HepG2 (cell line): Measurements from ENCODE around the gene NDUFA13. TPM values are rescaled to one million over a fixed set of nuclear protein-coding genes. Genes with fewer than 3 reads are reported as not detected.

ENCODE experiments used
- ATAC-seq: fragments of 200-7000 bp; cut with Tn5 transposase; 3 replicates; pipeline ENCODE4 v1.9.1; 2020; ENCODE audit warnings: mild to moderate bottlenecking, moderate library complexity
- BruUV-seq: library from RNA; stranded (reverse); fragments of 400-500 nt; replicated peaks from 2 replicates; lab custom pipeline; 2021; lab: Mats Ljungman, UMichigan
- CTCF ChIA-PET: fragments of 300-600 bp; formaldehyde crosslinking; extraction: SDS; loops from one replicate; lab custom pipeline; 2021; ENCODE audit warnings: low total read pairs, inconsistent platforms, low intra/inter-chr PET ratio; lab: Yijun Ruan, JAX
- POLR2A ChIA-PET: fragments of 350-600 bp; sonication (Branson Sonifier 250); formaldehyde crosslinking; loops from one replicate; lab custom pipeline; 2020; ENCODE audit warnings: antibody characterized with exemption, inconsistent platforms; lab: Yijun Ruan, JAX
- DNase-seq: peaks from one replicate; pipeline ENCODE4 v3.0.0-alpha.2; 2015; ENCODE audit warnings: low spot score
- FAIRE-seq: peaks from 3 replicates; lab custom pipeline; 2011; peaks lifted over from hg19 to GRCh38; lab: Jason Lieb, UNC
- H2AFZ ChIP-seq: one replicate; pipeline ENCODE4 v1.6.1; 2011; ENCODE audit warnings: low read length, inconsistent platforms
- H3K27ac ChIP-seq: fragments of 300-600 bp; 3 replicates; pipeline ENCODE4 v1.8.0; 2011; ENCODE audit warnings: mixed run types, mild to moderate bottlenecking, mixed read lengths, low read length, inconsistent platforms; ENCODE audit not compliant: insufficient read depth; ENCODE audit errors: extremely low read length
- H3K27me3 ChIP-seq, 2 experiments: fragments of 200-600 bp in 1 of 2; 2 replicates in 1 of 2; 3 replicates in 1 of 2; pipeline versions ENCODE4 v1.6.0 to v1.8.0; 2011; ENCODE audit warnings: low read length in 2 of 2, mild to moderate bottlenecking in 2 of 2, moderate library complexity in 2 of 2, inconsistent platforms in 1 of 2; ENCODE audit not compliant: insufficient read depth in 2 of 2, control insufficient read depth in 1 of 2
- H3K36me3 ChIP-seq, 2 experiments: fragments of 200-600 bp in 1 of 2; replicated peaks in 1 of 2; 2 replicates in 1 of 2; 3 replicates in 1 of 2; pipeline versions ENCODE4 v1.5.1 to v1.8.0; 2011; ENCODE audit warnings: low read length in 2 of 2, inconsistent platforms in 1 of 2; ENCODE audit not compliant: insufficient read depth in 2 of 2, control insufficient read depth in 1 of 2
- H3K4me1 ChIP-seq: 2 replicates; pipeline ENCODE4 v1.5.1; 2012; ENCODE audit warnings: low read length, inconsistent platforms; ENCODE audit not compliant: insufficient read depth
- H3K4me2 ChIP-seq: 2 replicates; pipeline ENCODE4 v1.6.0; 2011; ENCODE audit warnings: low read depth, low read length, inconsistent platforms
- H3K4me3 ChIP-seq, 3 experiments: fragments of 200-600 bp in 1 of 3; sonication (generic), shearing (Covaris generic) in 1 of 3; replicated peaks in 1 of 3; 2 replicates each; pipeline ENCODE4 v1.5.1; 2011 to 2016; ENCODE audit warnings: low read length in 3 of 3, inconsistent platforms in 2 of 3, low read depth in 2 of 3, mild to moderate bottlenecking in 2 of 3, control low read depth in 1 of 3, mixed read lengths in 1 of 3; ENCODE audit not compliant: insufficient read depth in 1 of 3
- H3K79me2 ChIP-seq: one replicate; pipeline ENCODE4 v1.6.1; 2011; ENCODE audit warnings: low read length, inconsistent platforms; ENCODE audit not compliant: insufficient read depth
- H3K9ac ChIP-seq: 2 replicates; pipeline ENCODE4 v1.6.0; 2011; ENCODE audit warnings: mild to moderate bottlenecking, low read depth, low read length, inconsistent platforms; ENCODE audit not compliant: insufficient read depth
- H3K9me3 ChIP-seq: 2 replicates; pipeline ENCODE4 v1.5.1; 2012; ENCODE audit warnings: mild to moderate bottlenecking, low read length
- H4K20me1 ChIP-seq: 2 replicates; pipeline ENCODE4 v1.6.0; 2011; ENCODE audit warnings: inconsistent platforms, mild to moderate bottlenecking, low read length, moderate library complexity; ENCODE audit not compliant: insufficient read depth
- AGO2 ChIP-seq: fragments of 200-400 bp; formaldehyde crosslinking; optimal IDR thresholded peaks from 2 replicates; pipeline ENCODE3; 2017; ENCODE audit warnings: mild to moderate bottlenecking, low read depth, low read length, moderate library complexity
- FOSL2 ChIP-seq: sonication (generic); formaldehyde crosslinking; IDR thresholded peaks from 2 replicates; pipeline ENCODE4 v1.4.0; 2020; ENCODE audit warnings: missing genetic modification reagents
- NBN ChIP-seq: fragments of 450-650 bp; conservative IDR thresholded peaks from 2 replicates; pipeline ENCODE4 v1.6.1; 2017
- RBFOX2 ChIP-seq: fragments of 200-400 bp; formaldehyde crosslinking; IDR thresholded peaks from 2 replicates; pipeline ENCODE4 v1.6.1; 2017; ENCODE audit warnings: low read depth, mild to moderate bottlenecking, low read length
- RCOR2 ChIP-seq: IDR thresholded peaks from 2 replicates; pipeline ENCODE4 v1.6.1; 2016; ENCODE audit warnings: missing biosample characterization, missing genetic modification reagents
- SP4 ChIP-seq: sonication (generic); formaldehyde crosslinking; IDR thresholded peaks from 2 replicates; pipeline ENCODE4 v1.8.1; 2023; ENCODE audit warnings: mild to moderate bottlenecking, missing genetic modification reagents
- TBP ChIP-seq: sonication (generic); formaldehyde crosslinking; IDR thresholded peaks from 2 replicates; pipeline ENCODE4 v1.5.0; 2020; ENCODE audit warnings: missing genetic modification reagents
- ZBTB7B ChIP-seq: sonication (generic); formaldehyde crosslinking; IDR thresholded peaks from 2 replicates; pipeline ENCODE4 v1.4.0; 2020; ENCODE audit warnings: missing genetic modification reagents
- ZFP36L2 ChIP-seq: sonication (generic); formaldehyde crosslinking; IDR thresholded peaks from 2 replicates; pipeline ENCODE4 v1.4.0; 2020; ENCODE audit warnings: missing genetic modification reagents
- ZNF367 ChIP-seq: sonication (generic); formaldehyde crosslinking; IDR thresholded peaks from 2 replicates; pipeline ENCODE4 v1.4.0; 2020; ENCODE audit warnings: missing genetic modification reagents, borderline replicate concordance
- ZNF382 ChIP-seq: sonication (generic); formaldehyde crosslinking; IDR thresholded peaks from 2 replicates; pipeline ENCODE4 v1.5.0; 2020; ENCODE audit warnings: missing genetic modification reagents, mild to moderate bottlenecking, borderline replicate concordance
- WGBS: methylation state at CpG from one replicate; pipeline ENCODE4 v1.1.6; 2017; ENCODE audit warnings: low lambda C conversion rate; 5-methylcytosine and 5-hydroxymethylcytosine counted together
- in situ Hi-C: cut with HindIII; loops from 2 replicates; pipeline ENCODE4 v1.10.0; 2017; ENCODE audit warnings: low pct_unique_long_range_greater_than_20kb; ENCODE audit not compliant: extremely low pct_ligation_motif_present
- intact Hi-C: fragments of 100-400 bp; cut with micrococcal nuclease; formaldehyde crosslinking; loops from one replicate; pipeline ENCODE4 v1.10.0; 2022; ENCODE audit not compliant: unreplicated experiment
- polyA plus RNA-seq, 8 experiments: library from polyadenylated mRNA; depleted of rRNA in 3 of 8; stranded (reverse) in 7 of 8; unstranded in 1 of 8; fragments of >200 nt; fragmentation: Illumina TruSeq in 4 of 8; extraction: Trizol in 4 of 8; gene quantifications; 2 replicates each; pipeline versions ENCODE4 v1.2.1 to v1.2.3, GENCODE V29; 2011 to 2016; ENCODE audit warnings: low read depth in 4 of 8, missing spikeins in 1 of 8, mixed read lengths in 1 of 8; ENCODE audit not compliant: insufficient read depth in 1 of 8
- total RNA-seq, 5 experiments: library from RNA; depleted of rRNA; stranded (reverse); fragments of >200 nt; fragmentation: Illumina TruSeq; extraction: Trizol; gene quantifications; 2 replicates each; pipeline ENCODE4 v1.2.3, GENCODE V29; 2016; ENCODE audit warnings: low read depth in 1 of 5
- TF ChIP-seq, protein P1 (sequence below): fragments of 450-650 bp; IDR thresholded peaks from 2 replicates; pipeline ENCODE4 v1.6.1; 2016
- TF ChIP-seq, protein P2 (sequence below): sonication (generic); formaldehyde crosslinking; IDR thresholded peaks from 2 replicates; pipeline ENCODE4 v1.5.0; 2020; ENCODE audit warnings: missing genetic modification reagents, mild to moderate bottlenecking, borderline replicate concordance
- TF ChIP-seq, protein P3 (sequence below), 2 experiments: sonication (generic) in 1 of 2; formaldehyde crosslinking in 1 of 2; IDR thresholded peaks; 2 replicates each; pipeline versions ENCODE4 v1.4.0 to v1.6.1; 2018 to 2020; ENCODE audit warnings: missing genetic modification reagents in 2 of 2, borderline replicate concordance in 1 of 2, low read depth in 1 of 2, mild to moderate bottlenecking in 1 of 2, missing biosample characterization in 1 of 2
- TF ChIP-seq, protein P4 (sequence below): sonication (generic); formaldehyde crosslinking; conservative IDR thresholded peaks from 2 replicates; pipeline ENCODE4 v1.4.0; 2020; ENCODE audit warnings: mild to moderate bottlenecking, missing genetic modification reagents, moderate library complexity

The NDUFA13 gene
- total and polyA plus RNA-seq, 2 of the 13 experiments (the other 11 are each of a cell fraction or from before 2014, with no cell fraction given): 337 to 366 TPM

- Histone ChIP-seq H3K4me3 (no peak overlapping the region), H3K4me1 (no peaks in the 10 kb centered on the region), H3K9me3 (no peaks in the 10 kb centered on the region), H2AFZ (no peak overlapping the region), H3K4me2 (no peak overlapping the region), H3K27me3 (no peaks in the 10 kb centered on the region), H3K36me3 (peaks cover 6 to 24% of the 10 kb centered on the region in 2 experiments; a peak in 4 of 5 replicates), H4K20me1 (peaks cover 12% of the 10 kb centered on the region), H3K9ac (no peak overlapping the region), H3K79me2 (peaks cover 11% of the 10 kb centered on the region), H3K27ac (no peak overlapping the region)
- no TSS peak for BruUV-seq
- no peak for FAIRE-seq
- 100% methylated on average over 14 of the region's 23 CpGs for WGBS
- DNase-seq: no peak
- CTCF ChIA-PET: no interaction called here
- TF ChIP-seq RCOR2 (no peak), RBFOX2 (0 out of 2 replicates have a peak, but pooled peaks have one; percentile 42), AGO2 (peak; percentile 77), ZFP36L2 (no peak), SP4 (CRISPR knock-in tag) (no peak), ZBTB7B (no peak), FOSL2 (no peak), ZNF382 (CRISPR knock-in tag) (no peak), NBN (no peak), ZNF367 (CRISPR knock-in tag) (no peak), TBP (CRISPR knock-in tag) (no peak)
- TF ChIP-seq, protein P1, sequence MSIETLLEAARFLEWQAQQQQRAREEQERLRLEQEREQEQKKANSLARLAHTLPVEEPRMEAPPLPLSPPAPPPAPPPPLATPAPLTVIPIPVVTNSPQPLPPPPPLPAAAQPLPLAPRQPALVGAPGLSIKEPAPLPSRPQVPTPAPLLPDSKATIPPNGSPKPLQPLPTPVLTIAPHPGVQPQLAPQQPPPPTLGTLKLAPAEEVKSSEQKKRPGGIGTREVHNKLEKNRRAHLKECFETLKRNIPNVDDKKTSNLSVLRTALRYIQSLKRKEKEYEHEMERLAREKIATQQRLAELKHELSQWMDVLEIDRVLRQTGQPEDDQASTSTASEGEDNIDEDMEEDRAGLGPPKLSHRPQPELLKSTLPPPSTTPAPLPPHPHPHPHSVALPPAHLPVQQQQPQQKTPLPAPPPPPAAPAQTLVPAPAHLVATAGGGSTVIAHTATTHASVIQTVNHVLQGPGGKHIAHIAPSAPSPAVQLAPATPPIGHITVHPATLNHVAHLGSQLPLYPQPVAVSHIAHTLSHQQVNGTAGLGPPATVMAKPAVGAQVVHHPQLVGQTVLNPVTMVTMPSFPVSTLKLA: no peak
- TF ChIP-seq, protein P2, sequence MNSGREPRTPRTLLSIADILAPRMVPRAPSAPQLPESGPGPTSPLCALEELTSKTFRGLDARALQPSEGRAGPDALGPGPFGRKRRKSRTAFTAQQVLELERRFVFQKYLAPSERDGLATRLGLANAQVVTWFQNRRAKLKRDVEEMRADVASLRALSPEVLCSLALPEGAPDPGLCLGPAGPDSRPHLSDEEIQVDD: no peak
- TF ChIP-seq, protein P3, sequence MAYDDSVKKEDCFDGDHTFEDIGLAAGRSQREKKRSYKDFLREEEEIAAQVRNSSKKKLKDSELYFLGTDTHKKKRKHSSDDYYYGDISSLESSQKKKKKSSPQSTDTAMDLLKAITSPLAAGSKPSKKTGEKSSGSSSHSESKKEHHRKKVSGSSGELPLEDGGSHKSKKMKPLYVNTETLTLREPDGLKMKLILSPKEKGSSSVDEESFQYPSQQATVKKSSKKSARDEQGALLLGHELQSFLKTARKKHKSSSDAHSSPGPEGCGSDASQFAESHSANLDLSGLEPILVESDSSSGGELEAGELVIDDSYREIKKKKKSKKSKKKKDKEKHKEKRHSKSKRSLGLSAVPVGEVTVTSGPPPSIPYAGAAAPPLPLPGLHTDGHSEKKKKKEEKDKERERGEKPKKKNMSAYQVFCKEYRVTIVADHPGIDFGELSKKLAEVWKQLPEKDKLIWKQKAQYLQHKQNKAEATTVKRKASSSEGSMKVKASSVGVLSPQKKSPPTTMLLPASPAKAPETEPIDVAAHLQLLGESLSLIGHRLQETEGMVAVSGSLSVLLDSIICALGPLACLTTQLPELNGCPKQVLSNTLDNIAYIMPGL (CRISPR knock-in tag; IDR thresholded peaks at IDR 0.05; ENCODE audit: borderline replicate concordance in 1 of 2, low read depth in 1 of 2): no peak
- TF ChIP-seq, protein P4, sequence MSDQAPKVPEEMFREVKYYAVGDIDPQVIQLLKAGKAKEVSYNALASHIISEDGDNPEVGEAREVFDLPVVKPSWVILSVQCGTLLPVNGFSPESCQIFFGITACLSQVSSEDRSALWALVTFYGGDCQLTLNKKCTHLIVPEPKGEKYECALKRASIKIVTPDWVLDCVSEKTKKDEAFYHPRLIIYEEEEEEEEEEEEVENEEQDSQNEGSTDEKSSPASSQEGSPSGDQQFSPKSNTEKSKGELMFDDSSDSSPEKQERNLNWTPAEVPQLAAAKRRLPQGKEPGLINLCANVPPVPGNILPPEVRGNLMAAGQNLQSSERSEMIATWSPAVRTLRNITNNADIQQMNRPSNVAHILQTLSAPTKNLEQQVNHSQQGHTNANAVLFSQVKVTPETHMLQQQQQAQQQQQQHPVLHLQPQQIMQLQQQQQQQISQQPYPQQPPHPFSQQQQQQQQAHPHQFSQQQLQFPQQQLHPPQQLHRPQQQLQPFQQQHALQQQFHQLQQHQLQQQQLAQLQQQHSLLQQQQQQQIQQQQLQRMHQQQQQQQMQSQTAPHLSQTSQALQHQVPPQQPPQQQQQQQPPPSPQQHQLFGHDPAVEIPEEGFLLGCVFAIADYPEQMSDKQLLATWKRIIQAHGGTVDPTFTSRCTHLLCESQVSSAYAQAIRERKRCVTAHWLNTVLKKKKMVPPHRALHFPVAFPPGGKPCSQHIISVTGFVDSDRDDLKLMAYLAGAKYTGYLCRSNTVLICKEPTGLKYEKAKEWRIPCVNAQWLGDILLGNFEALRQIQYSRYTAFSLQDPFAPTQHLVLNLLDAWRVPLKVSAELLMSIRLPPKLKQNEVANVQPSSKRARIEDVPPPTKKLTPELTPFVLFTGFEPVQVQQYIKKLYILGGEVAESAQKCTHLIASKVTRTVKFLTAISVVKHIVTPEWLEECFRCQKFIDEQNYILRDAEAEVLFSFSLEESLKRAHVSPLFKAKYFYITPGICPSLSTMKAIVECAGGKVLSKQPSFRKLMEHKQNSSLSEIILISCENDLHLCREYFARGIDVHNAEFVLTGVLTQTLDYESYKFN (CRISPR knock-in tag): no peak
- in situ Hi-C loops: loop anchor here (25.0 kb wide), 1 partner anchor 437 kb away; no protein-coding TSS in a partner anchor
- intact Hi-C loops: no loop called here
- peak; percentile 9; the same call in 2 of the 3 replicates for ATAC-seq
- POLR2A ChIA-PET: no interaction called here
These were observed 9.8 kb downstream of the NDUFA13 start for GRCh38 chr19:19525611-19526380.
